Kidney epithelial cell (primary cell): Measurements from ENCODE around the gene ENOSF1. TPM values are rescaled to one million over a fixed set of nuclear protein-coding genes. Genes with fewer than 3 reads are reported as not detected.
A peak's percentile ranks its signal among the peaks of the same experiment; 100 is the strongest.

Experiments
- DNase-seq: peaks from one replicate; pipeline ENCODE4 v3.0.0-alpha.2; 2010; ENCODE audit warnings: low read depth
- H3K27me3 ChIP-seq: 2 replicates; pipeline ENCODE4 v1.6.0; 2011; ENCODE audit warnings: low read length; ENCODE audit not compliant: control insufficient read depth, insufficient read depth
- H3K36me3 ChIP-seq: 2 replicates; pipeline ENCODE4 v1.5.1; 2011; ENCODE audit warnings: low read length; ENCODE audit not compliant: control insufficient read depth, insufficient read depth
- H3K4me3 ChIP-seq: 2 replicates; pipeline ENCODE4 v1.5.1; 2011; ENCODE audit warnings: low read depth, mild to moderate bottlenecking, control low read depth, low read length
- CTCF ChIP-seq: IDR thresholded peaks from 2 replicates; pipeline ENCODE4 v1.5.1; 2011; ENCODE audit warnings: mild to moderate bottlenecking, moderate library complexity, low read length, control low read depth, inconsistent platforms; ENCODE audit not compliant: insufficient read depth, poor library complexity, severe bottlenecking
- total RNA-seq: library from RNA; depleted of rRNA; stranded (reverse); fragments of >200 nt; gene quantifications from 2 replicates; pipeline ENCODE4 v1.2.3, GENCODE V29; 2015

The ENOSF1 gene
- total RNA-seq, 1 donor from 2014 or later: 29.7 TPM

GRCh38 chr18:635171-635570, 77.3 kb downstream of the ENOSF1 start:
- no peak for DNase-seq
- Histone ChIP-seq H3K27me3 (no peaks in the 10 kb centered on the region), H3K4me3 (no peak overlapping the region), H3K36me3 (no peaks in the 10 kb centered on the region)
- TF ChIP-seq CTCF: no peak

GRCh38 chr18:634551-635045, 77.8 kb downstream of the ENOSF1 start:
- no peak for TF ChIP-seq CTCF
- Histone ChIP-seq H3K4me3 (no peak overlapping the region), H3K27me3 (no peaks in the 10 kb centered on the region), H3K36me3 (no peaks in the 10 kb centered on the region)
- no peak for DNase-seq

GRCh38 chr18:631560-631959, 80.9 kb downstream of the ENOSF1 start:
- DNase-seq: no peak
- Histone ChIP-seq H3K27me3 (no peaks in the 10 kb centered on the region), H3K36me3 (no peaks in the 10 kb centered on the region), H3K4me3 (no peak overlapping the region)
- no peak for TF ChIP-seq CTCF

- Histone ChIP-seq H3K27me3 (no peaks in the 10 kb centered on the region), H3K36me3 (no peaks in the 10 kb centered on the region), H3K4me3 (no peak overlapping the region)
- peak; percentile 9 for TF ChIP-seq CTCF
- no peak for DNase-seq
These were observed 82.9 kb downstream of the ENOSF1 start for GRCh38 chr18:629269-630150.

GRCh38 chr18:627231-627630, 85.2 kb downstream of the ENOSF1 start:
- no peaks in the 10 kb centered on the region for H3K36me3 ChIP-seq
- no peak overlapping the region for H3K4me3 ChIP-seq
- no peak for TF ChIP-seq CTCF
- H3K27me3 ChIP-seq: no peaks in the 10 kb centered on the region
- no peak for DNase-seq
